Mesendoderm (in vitro differentiated cells): ENCODE results near the gene SLC49A3.
A peak's percentile ranks its signal among the peaks of the same experiment; 100 is the strongest.
"Not testable (repeated sequence)": the region's sequence is repeated elsewhere in the genome, so short reads cannot be mapped to it uniquely, and the experiment has no call there.

Experiments
- DNase-seq: peaks from one replicate; pipeline ENCODE4 v3.0.0; 2013
- H2AK5ac ChIP-seq: 2 replicates; pipeline ENCODE4 v1.6.1; 2013; ENCODE audit warnings: low read length, inconsistent platforms
- H2BK120ac ChIP-seq: 2 replicates; pipeline ENCODE4 v1.6.1; 2013; ENCODE audit warnings: low read depth, mild to moderate bottlenecking, low read length, moderate library complexity, mixed read lengths
- H2BK15ac ChIP-seq: replicated peaks from 2 replicates; pipeline ENCODE4 v1.6.1; 2013; ENCODE audit warnings: low read depth, mild to moderate bottlenecking, moderate library complexity
- H2BK5ac ChIP-seq: 2 replicates; pipeline ENCODE4 v1.6.1; 2013; ENCODE audit warnings: low read length, inconsistent platforms
- H3K18ac ChIP-seq: 2 replicates; pipeline ENCODE4 v1.6.1; 2013; ENCODE audit warnings: mild to moderate bottlenecking, low read length, mixed read lengths
- H3K23ac ChIP-seq: one replicate; pipeline ENCODE4 v1.6.1; 2013; ENCODE audit warnings: low read length
- H3K27ac ChIP-seq: 2 replicates; pipeline ENCODE4 v1.5.1; 2013; ENCODE audit warnings: low read depth, mild to moderate bottlenecking, inconsistent platforms, low read length, moderate library complexity
- H3K27me3 ChIP-seq: 2 replicates; pipeline ENCODE4 v1.6.1; 2013; ENCODE audit warnings: low read length, control low read depth, mild to moderate bottlenecking, inconsistent platforms; ENCODE audit not compliant: insufficient read depth, poor library complexity
- H3K36me3 ChIP-seq: 2 replicates; pipeline ENCODE4 v1.6.1; 2013; ENCODE audit warnings: low read length, inconsistent platforms; ENCODE audit not compliant: control insufficient read depth, insufficient read depth
- H3K4ac ChIP-seq: one replicate; pipeline ENCODE4 v1.6.1; 2013; ENCODE audit warnings: low read depth, mild to moderate bottlenecking, low read length, moderate library complexity
- H3K4me1 ChIP-seq: 2 replicates; pipeline ENCODE4 v1.6.1; 2013; ENCODE audit warnings: low read depth, low read length, inconsistent platforms; ENCODE audit not compliant: control insufficient read depth
- H3K4me2 ChIP-seq: 2 replicates; pipeline ENCODE4 v1.6.1; 2013; ENCODE audit warnings: low read length
- H3K4me3 ChIP-seq: 2 replicates; pipeline ENCODE4 v1.5.1; 2013; ENCODE audit warnings: mild to moderate bottlenecking, low read length
- H3K56ac ChIP-seq: one replicate; pipeline ENCODE4 v1.6.1; 2013; ENCODE audit warnings: low read length
- H3K79me1 ChIP-seq: 2 replicates; pipeline ENCODE4 v1.6.1; 2013; ENCODE audit warnings: low read length, inconsistent platforms
- H3K79me2 ChIP-seq: 2 replicates; pipeline ENCODE4 v1.6.1; 2013; ENCODE audit warnings: mild to moderate bottlenecking, low read length; ENCODE audit not compliant: control insufficient read depth, insufficient read depth
- H3K9ac ChIP-seq: 2 replicates; pipeline ENCODE4 v1.6.1; 2013; ENCODE audit warnings: low read length, inconsistent platforms
- H4K5ac ChIP-seq: one replicate; pipeline ENCODE4 v1.6.1; 2013; ENCODE audit warnings: low read length
- H4K8ac ChIP-seq: one replicate; pipeline ENCODE4 v1.6.1; 2013; ENCODE audit warnings: low read depth, mild to moderate bottlenecking, control low read depth, low read length, moderate library complexity
- WGBS: extraction: QIAGEN DNeasy Blood & Tissue Kit; methylation state at CpG from one replicate; pipeline ENCODE4 v1.1.7; 2013; ENCODE audit warnings: low lambda C conversion rate, missing lambda C conversion rate; ENCODE audit not compliant: insufficient coverage; ENCODE audit errors: extremely low coverage; 5-methylcytosine and 5-hydroxymethylcytosine counted together

SLC49A3 gene

GRCh38 chr4:675036-675882, 13.7 kb downstream of the SLC49A3 start:
- H3K4me3 ChIP-seq: peak overlapping the region; percentile 86
- H3K4me1 ChIP-seq: peaks cover 3% of the 10 kb centered on the region
- DNase-seq: no peak
- no peak overlapping the region for H2BK120ac ChIP-seq
- no peak overlapping the region for H2BK5ac ChIP-seq
- peak overlapping the region; percentile 74 for H3K4me2 ChIP-seq
- H3K27me3 ChIP-seq: no peaks in the 10 kb centered on the region
- WGBS: no CpG with 5 or more reads among the region's 26 CpGs
- no peak overlapping the region for H4K5ac ChIP-seq
- peak overlapping the region; percentile 96 for H3K56ac ChIP-seq
- peaks cover 3% of the 10 kb centered on the region for H3K36me3 ChIP-seq
- peak overlapping the region; percentile 48 for H2AK5ac ChIP-seq
- H3K79me2 ChIP-seq: peaks cover 6% of the 10 kb centered on the region
- no peak overlapping the region for H2BK15ac ChIP-seq
- no peak overlapping the region for H3K23ac ChIP-seq
- peak overlapping the region; percentile 5 for H4K8ac ChIP-seq
- no peak overlapping the region for H3K4ac ChIP-seq
- H3K18ac ChIP-seq: no peak overlapping the region
- peaks cover 7% of the 10 kb centered on the region for H3K79me1 ChIP-seq
- no peak overlapping the region for H3K27ac ChIP-seq
- H3K9ac ChIP-seq: peak overlapping the region; percentile 97

- H2BK120ac ChIP-seq: no peak within 1 kb of the TSS
- H3K27me3 ChIP-seq: no peaks in the 10 kb centered on the region
- H3K4me3 ChIP-seq: peak within 1 kb of the TSS; percentile 93
- H3K4ac ChIP-seq: peak within 1 kb of the TSS; percentile 70
- no peak within 1 kb of the TSS for H2BK15ac ChIP-seq
- peak within 1 kb of the TSS; percentile 5 for H4K8ac ChIP-seq
- H3K27ac ChIP-seq: no peak within 1 kb of the TSS
- peak within 1 kb of the TSS; percentile 97 for H3K9ac ChIP-seq
- H2BK5ac ChIP-seq: no peak within 1 kb of the TSS
- peaks cover 6% of the 10 kb centered on the region for H3K79me2 ChIP-seq
- WGBS: no CpG with 5 or more reads among the region's 84 CpGs
- no peak within 1 kb of the TSS for H4K5ac ChIP-seq
- H3K4me2 ChIP-seq: peak within 1 kb of the TSS; percentile 90
- peak within 1 kb of the TSS; percentile 96 for H3K56ac ChIP-seq
- H3K79me1 ChIP-seq: peaks cover 7% of the 10 kb centered on the region
- H3K4me1 ChIP-seq: peaks cover 3% of the 10 kb centered on the region
- H3K18ac ChIP-seq: peak within 1 kb of the TSS; percentile 64
- peak within 1 kb of the TSS; percentile 58 for H2AK5ac ChIP-seq
- peak; percentile 97 for DNase-seq
- H3K36me3 ChIP-seq: peaks cover 3% of the 10 kb centered on the region
- H3K23ac ChIP-seq: no peak within 1 kb of the TSS
Measured at GRCh38 chr4:674172-675035, 14.5 kb downstream of the SLC49A3 start, which contains the start of the genes ATP5ME and MYL5. TSS of gene ATP5ME (minus strand) at chr4:674276. CDS start at chr4:674247, 29 bp downstream. TSS of gene MYL5 (plus strand) at chr4:674542. CDS start at chr4:678027, 3,485 bp downstream.

DNA sequence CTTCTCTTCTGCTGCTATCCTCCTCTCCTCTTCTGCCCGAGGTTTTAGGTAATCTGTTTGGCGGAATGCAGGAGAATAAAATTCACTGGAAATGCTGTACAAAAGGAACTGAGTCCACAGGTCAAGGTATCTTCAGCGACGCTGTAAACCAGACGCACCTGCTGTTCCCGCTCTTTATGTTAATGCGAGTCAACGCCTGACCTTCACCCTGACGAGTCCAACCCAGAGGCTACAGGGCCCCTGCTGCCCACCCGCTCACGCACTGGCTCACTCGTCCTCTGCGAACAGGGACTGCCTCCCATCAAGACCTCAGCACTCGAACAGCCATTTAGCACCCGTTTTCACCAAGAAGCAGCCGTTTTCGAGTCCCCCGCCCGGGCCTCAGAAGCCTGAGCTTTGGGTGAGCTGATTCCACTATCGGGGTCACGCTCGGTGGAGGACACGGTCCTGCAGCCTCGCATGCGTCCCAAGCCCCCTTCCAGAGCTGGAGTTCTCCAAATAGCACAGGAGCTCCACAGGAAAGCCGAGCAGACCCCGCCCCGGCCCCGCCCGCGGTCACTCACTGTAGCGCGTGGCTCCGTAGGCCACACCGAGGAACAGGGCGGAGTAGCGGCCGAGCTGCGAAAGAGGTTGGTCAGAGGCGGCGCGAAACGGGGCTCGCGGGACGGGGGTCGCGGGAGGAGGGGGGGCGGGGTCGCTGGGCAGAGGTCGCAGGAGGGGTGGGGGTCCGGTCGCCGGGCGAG, 15.4 kb downstream of the SLC49A3 start:
- DNase-seq: no peak

DNA sequence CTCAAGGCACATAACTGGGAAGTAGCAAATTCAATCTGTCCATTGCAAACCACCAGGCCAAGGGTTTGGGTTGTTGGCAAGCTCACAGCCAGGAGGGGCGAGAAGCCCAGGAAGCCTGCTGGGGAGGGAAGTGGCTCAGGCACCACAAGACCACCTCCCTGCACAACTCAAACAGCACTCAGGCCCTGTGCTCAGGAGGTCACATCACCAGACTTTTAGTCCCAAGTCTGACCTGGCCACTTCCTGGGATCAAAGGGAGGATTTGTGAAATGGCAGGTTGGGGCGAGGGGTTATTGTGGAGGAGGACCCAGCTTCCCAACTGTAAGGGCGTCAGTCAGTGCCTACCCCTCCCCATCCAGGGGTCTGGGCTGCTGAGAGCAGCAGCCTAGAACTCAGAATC, 17.2 kb downstream of the SLC49A3 start:
- Histone ChIP-seq H3K4ac (no peak overlapping the region), H3K18ac (no peak overlapping the region), H4K5ac (no peak overlapping the region), H3K9ac (no peak overlapping the region), H3K79me1 (peaks cover 7% of the 10 kb centered on the region), H3K79me2 (peaks cover 6% of the 10 kb centered on the region), H3K36me3 (peaks cover 3% of the 10 kb centered on the region), H3K27ac (no peak overlapping the region), H2AK5ac (no peak overlapping the region), H4K8ac (no peak overlapping the region), H3K4me3 (no peak overlapping the region), H3K4me1 (peaks cover 3% of the 10 kb centered on the region), H3K56ac (no peak overlapping the region), H3K27me3 (no peaks in the 10 kb centered on the region), H2BK15ac (no peak overlapping the region), H3K4me2 (no peak overlapping the region), H2BK120ac (no peak overlapping the region), H3K23ac (no peak overlapping the region), H2BK5ac (no peak overlapping the region)
- DNase-seq: no peak
- no CpG with 5 or more reads among the region's 3 CpGs for WGBS

More for the DNA sequence above, 15.4 kb downstream of the SLC49A3 start:
- Histone ChIP-seq H3K18ac (peak overlapping the region; percentile 26), H3K27ac (no peak overlapping the region), H2BK5ac (no peak overlapping the region), H3K4me2 (peak overlapping the region; percentile 90), H2BK120ac (no peak overlapping the region), H3K4me3 (peak overlapping the region; percentile 93), H3K23ac (no peak overlapping the region), H3K27me3 (no peaks in the 10 kb centered on the region), H2AK5ac (peak overlapping the region; percentile 58), H2BK15ac (no peak overlapping the region), H3K4ac (peak overlapping the region; percentile 40), H3K56ac (peak overlapping the region; percentile 93), H3K4me1 (peaks cover 3% of the 10 kb centered on the region), H3K36me3 (peaks cover 3% of the 10 kb centered on the region), H3K79me2 (peaks cover 6% of the 10 kb centered on the region), H3K9ac (peak overlapping the region; percentile 93), H4K5ac (no peak overlapping the region), H4K8ac (no peak overlapping the region), H3K79me1 (peaks cover 7% of the 10 kb centered on the region)
- WGBS: no CpG with 5 or more reads among the region's 55 CpGs

DNA sequence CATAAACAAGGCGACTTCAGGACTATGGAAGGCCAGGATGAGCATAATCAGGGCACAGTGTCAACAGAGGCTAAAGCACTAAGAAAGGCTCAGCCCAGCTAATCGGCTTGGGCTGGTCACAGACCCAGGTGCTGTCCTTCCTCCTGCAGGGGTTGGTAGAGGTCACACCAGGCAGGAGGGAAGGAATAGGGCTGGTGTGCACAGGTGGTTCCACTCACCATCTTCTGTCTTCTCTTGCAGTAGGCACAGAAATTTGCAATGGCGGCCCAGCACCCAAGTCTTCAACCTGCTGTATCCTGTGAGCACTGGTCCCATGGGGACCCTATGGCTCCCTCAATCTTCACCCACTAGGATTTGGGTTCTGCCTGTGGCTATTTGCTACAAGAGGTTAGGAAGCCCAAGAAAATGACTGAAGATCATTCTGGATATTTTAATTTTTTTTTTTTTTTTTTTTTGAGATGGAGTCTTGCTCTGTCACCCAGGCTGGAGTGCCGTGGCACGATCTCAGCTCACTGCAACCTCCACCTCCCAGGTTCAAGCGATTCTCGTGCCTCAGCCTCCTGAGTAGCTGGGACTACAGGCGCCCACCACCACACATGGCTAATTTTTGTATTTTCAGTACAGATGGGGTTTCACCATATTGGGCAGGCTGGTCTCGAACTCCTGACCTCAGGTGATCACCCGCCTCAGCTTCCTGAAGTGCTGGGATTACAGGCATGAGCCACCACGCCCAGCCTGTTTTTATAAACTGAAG, 19.0 kb downstream of the SLC49A3 start:
- H3K4ac ChIP-seq, H3K79me1 ChIP-seq, H3K56ac ChIP-seq, H3K18ac ChIP-seq, H3K9ac ChIP-seq, H3K36me3 ChIP-seq, H3K27ac ChIP-seq, H2AK5ac ChIP-seq, H3K27me3 ChIP-seq, H2BK120ac ChIP-seq, H2BK5ac ChIP-seq, DNase-seq, H3K4me2 ChIP-seq, H2BK15ac ChIP-seq, H3K79me2 ChIP-seq, H4K8ac ChIP-seq, H3K4me3 ChIP-seq, H3K23ac ChIP-seq, H3K4me1 ChIP-seq, H4K5ac ChIP-seq: not testable (repeated sequence)
- WGBS: no CpG with 5 or more reads among the region's 11 CpGs
